GM19099 (cell line): ENCODE measurements around the gene CIAO2A.

Experiments
- POLR2A ChIP-seq: IDR thresholded peaks from 3 replicates; pipeline ENCODE4 v1.6.1; 2011; ENCODE audit warnings: low read depth; ENCODE audit not compliant: insufficient read length; ENCODE audit errors: extremely low read depth

The CIAO2A gene

GRCh38 chr15:64034519-64034918 lies 59.1 kb downstream of the CIAO2A start:
- TF ChIP-seq POLR2A, result no peak

- TF ChIP-seq POLR2A, result no peak
Measured at GRCh38 chr15:64032329-64032728, 61.3 kb downstream of the CIAO2A start.

GRCh38 chr15:64030123-64030522 lies 63.5 kb downstream of the CIAO2A start:
- no peak for TF ChIP-seq POLR2A

GRCh38 chr15:64029633-64030032 lies 64.0 kb downstream of the CIAO2A start:
- no peak for TF ChIP-seq POLR2A

GRCh38 chr15:64029110-64029509 lies 64.5 kb downstream of the CIAO2A start:
- no peak for TF ChIP-seq POLR2A

- TF ChIP-seq POLR2A, result no peak
Measured at GRCh38 chr15:64026591-64026990, 67.0 kb downstream of the CIAO2A start.

GRCh38 chr15:64024172-64025050 lies 69.2 kb downstream of the CIAO2A start:
- no peak for TF ChIP-seq POLR2A

- TF ChIP-seq POLR2A, result no peak
Measured at GRCh38 chr15:64023220-64023619, 70.4 kb downstream of the CIAO2A start.

GRCh38 chr15:64022571-64022970 lies 71.1 kb downstream of the CIAO2A start:
- no peak for TF ChIP-seq POLR2A
